ENCODE measurements around the gene DST.

DST gene

DNA sequence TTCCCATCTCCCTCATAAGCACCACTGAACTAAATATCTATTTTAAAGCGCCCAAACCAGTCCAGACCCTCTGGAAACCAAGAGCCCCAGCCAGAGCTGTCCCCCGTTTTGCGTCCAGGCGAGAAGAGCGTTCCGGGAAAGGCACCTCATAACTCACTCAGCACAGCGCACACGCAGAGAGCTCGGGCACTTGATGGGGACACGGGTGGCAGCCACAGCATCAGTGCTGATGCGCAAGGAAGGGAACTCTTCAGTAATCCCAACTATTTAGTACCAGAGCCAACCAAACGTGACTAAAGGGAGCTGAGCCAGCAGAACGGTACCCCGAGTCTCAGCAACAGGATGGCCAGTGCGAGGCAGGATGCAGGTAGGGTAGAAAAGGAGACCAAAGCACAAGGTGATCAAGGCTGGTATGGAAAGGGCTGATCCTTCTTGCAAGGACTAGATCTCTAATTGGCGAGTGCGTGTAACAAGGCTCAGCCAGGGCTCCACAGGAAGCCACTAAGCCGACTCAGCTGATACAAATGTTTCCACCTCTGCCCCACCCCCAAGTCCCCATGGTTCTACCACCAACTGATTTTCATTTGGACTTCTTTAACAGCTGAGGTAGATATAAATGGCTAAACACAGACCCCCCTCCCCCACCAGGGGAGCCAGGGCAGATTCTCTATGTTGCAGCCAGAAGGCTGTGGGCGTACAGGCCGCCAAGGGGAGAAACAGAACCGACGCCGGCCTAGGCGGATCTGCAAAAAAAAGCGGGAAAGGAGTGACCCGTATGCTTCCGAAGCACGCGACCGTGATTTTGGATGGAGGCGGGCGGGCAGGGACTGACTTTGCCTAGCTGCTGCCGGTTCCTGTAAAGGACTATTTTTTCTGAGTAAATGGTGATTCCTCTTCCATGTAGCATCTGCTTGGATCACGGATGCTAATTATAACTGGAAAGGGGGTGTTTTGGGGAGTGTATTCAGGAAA is 211.8 kb downstream of the DST start:
- Histone ChIP-seq H2AFZ (ENCODE audit: low read length) (no peak overlapping the region), H3K4me1 (ENCODE audit: low read length) (no peaks in the 10 kb centered on the region), H3K9ac (ENCODE audit: low read length) (no peak overlapping the region), H3K36me3 (replicated peaks; ENCODE audit: insufficient read depth, low read length) (no peaks in the 10 kb centered on the region), H3K9me2 (replicated peaks; ENCODE audit: insufficient read depth, low read length) (no peaks in the 10 kb centered on the region), H3K27ac (ENCODE audit: low read length) (no peak overlapping the region), H4K20me1 (ENCODE audit: insufficient read depth, low read length) (no peaks in the 10 kb centered on the region), H3K4me3 (ENCODE audit: low read length) (no peak overlapping the region), H3K79me2 (ENCODE audit: low read length) (no peaks in the 10 kb centered on the region), H3K27me3 (replicated peaks; ENCODE audit: insufficient read depth, low read length) (no peaks in the 10 kb centered on the region), H3K4me2 (ENCODE audit: low read depth, low read length) (no peak overlapping the region), H3F3A (ENCODE audit: insufficient read depth, low read length) (no peaks in the 10 kb centered on the region), H3K9me3 (replicated peaks; ENCODE audit: insufficient read depth, low read length) (no peaks in the 10 kb centered on the region)
- DNase-seq: no peak
- TF ChIP-seq, protein P1, sequence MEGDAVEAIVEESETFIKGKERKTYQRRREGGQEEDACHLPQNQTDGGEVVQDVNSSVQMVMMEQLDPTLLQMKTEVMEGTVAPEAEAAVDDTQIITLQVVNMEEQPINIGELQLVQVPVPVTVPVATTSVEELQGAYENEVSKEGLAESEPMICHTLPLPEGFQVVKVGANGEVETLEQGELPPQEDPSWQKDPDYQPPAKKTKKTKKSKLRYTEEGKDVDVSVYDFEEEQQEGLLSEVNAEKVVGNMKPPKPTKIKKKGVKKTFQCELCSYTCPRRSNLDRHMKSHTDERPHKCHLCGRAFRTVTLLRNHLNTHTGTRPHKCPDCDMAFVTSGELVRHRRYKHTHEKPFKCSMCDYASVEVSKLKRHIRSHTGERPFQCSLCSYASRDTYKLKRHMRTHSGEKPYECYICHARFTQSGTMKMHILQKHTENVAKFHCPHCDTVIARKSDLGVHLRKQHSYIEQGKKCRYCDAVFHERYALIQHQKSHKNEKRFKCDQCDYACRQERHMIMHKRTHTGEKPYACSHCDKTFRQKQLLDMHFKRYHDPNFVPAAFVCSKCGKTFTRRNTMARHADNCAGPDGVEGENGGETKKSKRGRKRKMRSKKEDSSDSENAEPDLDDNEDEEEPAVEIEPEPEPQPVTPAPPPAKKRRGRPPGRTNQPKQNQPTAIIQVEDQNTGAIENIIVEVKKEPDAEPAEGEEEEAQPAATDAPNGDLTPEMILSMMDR (IDR thresholded peaks at IDR 0.05; ENCODE audit: low read length): no peak
- TF ChIP-seq EZH2 (optimal IDR thresholded peaks at IDR 0.05; ENCODE audit: low read depth, low read length) (no peak), EZH2phosphoT487 (IDR thresholded peaks at IDR 0.05; ENCODE audit: low read length) (no peak)

- Histone ChIP-seq H2AFZ (ENCODE audit: low read length) (no peak overlapping the region), H3K4me2 (ENCODE audit: low read depth, low read length) (no peak overlapping the region), H3K9me3 (replicated peaks; ENCODE audit: insufficient read depth, low read length) (no peaks in the 10 kb centered on the region), H4K20me1 (ENCODE audit: insufficient read depth, low read length) (no peaks in the 10 kb centered on the region), H3F3A (ENCODE audit: insufficient read depth, low read length) (no peaks in the 10 kb centered on the region), H3K27ac (ENCODE audit: low read length) (no peak overlapping the region), H3K36me3 (replicated peaks; ENCODE audit: insufficient read depth, low read length) (no peaks in the 10 kb centered on the region), H3K9ac (ENCODE audit: low read length) (no peak overlapping the region), H3K27me3 (replicated peaks; ENCODE audit: insufficient read depth, low read length) (no peaks in the 10 kb centered on the region), H3K79me2 (ENCODE audit: low read length) (no peaks in the 10 kb centered on the region), H3K9me2 (replicated peaks; ENCODE audit: insufficient read depth, low read length) (no peaks in the 10 kb centered on the region), H3K4me1 (ENCODE audit: low read length) (no peaks in the 10 kb centered on the region), H3K4me3 (ENCODE audit: low read length) (no peak overlapping the region)
- no peak for DNase-seq
- TF ChIP-seq EZH2phosphoT487 (IDR thresholded peaks at IDR 0.05; ENCODE audit: low read length) (no peak), EZH2 (optimal IDR thresholded peaks at IDR 0.05; ENCODE audit: low read depth, low read length) (no peak)
- TF ChIP-seq, protein P1 (IDR thresholded peaks at IDR 0.05; ENCODE audit: low read length): no peak
Measured at GRCh38 chr6:56424542-56425083, 218.1 kb downstream of the DST start.

DNA sequence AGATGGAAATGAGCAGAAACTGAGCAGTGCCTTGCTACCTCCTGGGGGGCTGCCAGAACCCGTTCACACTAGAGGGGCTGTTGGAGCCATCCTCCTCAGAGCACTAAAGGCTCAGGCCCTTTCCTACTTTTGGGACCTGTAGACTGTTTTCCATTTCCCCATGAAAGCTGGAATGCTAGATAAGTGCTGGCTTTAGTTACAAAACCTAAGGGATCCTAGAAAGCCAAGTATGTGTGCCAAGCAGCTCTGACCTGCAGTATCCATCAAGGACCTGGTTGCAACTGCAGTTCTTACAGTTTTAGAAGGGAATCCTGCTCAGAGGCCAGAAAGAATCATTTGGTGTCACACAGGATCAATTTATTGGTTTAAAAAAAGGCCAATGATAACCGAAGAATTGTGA is 218.6 kb downstream of the DST start:
- H3F3A ChIP-seq (ENCODE audit: insufficient read depth, low read length): no peaks in the 10 kb centered on the region
- H4K20me1 ChIP-seq (ENCODE audit: insufficient read depth, low read length): no peaks in the 10 kb centered on the region
- no peaks in the 10 kb centered on the region for H3K36me3 ChIP-seq (replicated peaks; ENCODE audit: insufficient read depth, low read length)
- H3K27me3 ChIP-seq (replicated peaks; ENCODE audit: insufficient read depth, low read length): no peaks in the 10 kb centered on the region
- H3K9ac ChIP-seq (ENCODE audit: low read length): no peak overlapping the region
- no peaks in the 10 kb centered on the region for H3K4me1 ChIP-seq (ENCODE audit: low read length)
- no peaks in the 10 kb centered on the region for H3K9me3 ChIP-seq (replicated peaks; ENCODE audit: insufficient read depth, low read length)
- no peaks in the 10 kb centered on the region for H3K9me2 ChIP-seq (replicated peaks; ENCODE audit: insufficient read depth, low read length)
- no peak overlapping the region for H3K4me2 ChIP-seq (ENCODE audit: low read depth, low read length)
- no peak for DNase-seq
- no peaks in the 10 kb centered on the region for H3K79me2 ChIP-seq (ENCODE audit: low read length)
- H3K27ac ChIP-seq (ENCODE audit: low read length): no peak overlapping the region
- no peak for TF ChIP-seq EZH2 (optimal IDR thresholded peaks at IDR 0.05; ENCODE audit: low read depth, low read length)
- TF ChIP-seq, protein P1 (IDR thresholded peaks at IDR 0.05; ENCODE audit: low read length): no peak
- no peak for TF ChIP-seq EZH2phosphoT487 (IDR thresholded peaks at IDR 0.05; ENCODE audit: low read length)
- H3K4me3 ChIP-seq (ENCODE audit: low read length): no peak overlapping the region
- no peak overlapping the region for H2AFZ ChIP-seq (ENCODE audit: low read length)
